ENCODE data around the gene MLKL.
A peak's percentile ranks its signal among the peaks of the same experiment; 100 is the strongest.

Gene MLKL

DNA sequence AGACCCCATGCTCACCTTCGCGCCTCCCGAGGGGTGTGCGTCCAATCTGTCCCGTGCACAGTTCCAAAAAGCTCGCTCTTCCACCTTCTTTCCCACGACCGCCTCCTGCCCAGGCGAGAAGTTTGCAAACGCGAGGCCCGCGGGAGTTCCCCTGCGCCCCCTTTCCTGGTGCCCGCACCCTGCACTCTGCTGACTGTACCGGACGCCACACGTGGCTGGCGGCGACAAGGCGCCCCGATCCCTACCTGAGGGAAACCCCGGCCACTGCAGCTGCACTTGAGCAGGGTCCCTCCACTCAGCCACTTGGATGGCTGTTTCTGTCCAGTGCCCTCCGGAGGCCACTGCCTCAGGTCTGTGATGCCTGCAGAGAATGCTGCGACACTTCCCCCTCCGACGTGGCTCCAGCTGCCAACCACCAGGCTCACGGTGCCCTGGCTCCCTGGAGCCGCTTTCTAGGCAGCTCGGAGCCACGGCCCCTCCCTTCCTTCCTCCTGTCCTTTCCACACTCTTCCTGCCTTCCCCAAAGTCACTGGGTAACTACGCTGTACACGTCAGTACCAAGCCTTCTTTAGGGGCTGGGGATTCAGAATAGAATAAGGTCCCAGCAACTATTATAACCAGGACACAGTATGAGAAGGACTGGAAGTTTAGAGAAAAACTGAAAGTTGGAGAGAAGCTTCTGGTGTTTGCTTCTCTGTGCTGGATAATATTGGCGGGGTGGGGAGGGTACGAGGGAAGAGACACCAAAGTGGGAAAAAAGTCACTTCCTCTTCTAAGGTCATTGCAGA is at the start of gene MLKL:
TSS of gene MLKL (minus strand) at position 425 of the 788 bp plus-strand sequence. CDS start 5,105 bp downstream, outside the sequence.
- DNase-seq = peak; percentile 67

DNA sequence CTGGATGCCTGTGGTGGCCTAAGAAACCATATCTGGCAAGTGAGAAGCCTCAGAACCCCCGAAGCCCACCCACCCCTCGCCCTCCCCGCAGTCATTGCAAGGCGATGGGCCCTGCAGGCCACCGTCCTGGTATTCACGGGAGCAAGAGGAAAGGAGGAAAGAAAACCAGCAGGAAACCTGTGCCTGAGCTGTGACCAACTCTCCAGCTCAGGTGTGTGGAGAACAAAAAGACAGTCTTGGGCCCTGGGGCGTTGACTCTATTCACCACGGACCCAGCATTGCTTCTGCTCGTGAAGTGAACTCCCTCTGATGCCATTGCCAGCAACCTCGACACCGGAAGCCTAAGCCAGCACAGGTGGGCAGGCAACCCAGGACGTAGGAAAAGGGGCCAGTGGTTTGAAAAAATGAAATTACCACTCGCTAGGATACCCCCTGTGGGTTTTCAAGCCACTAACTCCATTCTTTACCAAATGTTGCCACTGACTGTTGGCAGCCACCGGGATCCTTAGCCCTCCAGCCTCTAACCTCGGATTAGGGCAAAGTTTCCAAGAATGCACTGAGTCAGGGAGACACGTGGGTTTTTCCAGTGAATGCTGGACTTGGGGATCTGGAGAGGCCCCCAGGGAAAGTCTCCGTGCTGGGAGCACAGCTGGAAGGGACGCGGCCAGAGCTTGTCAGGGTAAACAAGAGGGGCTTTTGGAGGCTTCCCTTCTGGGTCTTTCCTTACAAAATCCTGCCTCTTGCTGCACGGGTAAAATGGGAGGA is 48.8 kb upstream of the MLKL start:
- no peak for DNase-seq

DNA sequence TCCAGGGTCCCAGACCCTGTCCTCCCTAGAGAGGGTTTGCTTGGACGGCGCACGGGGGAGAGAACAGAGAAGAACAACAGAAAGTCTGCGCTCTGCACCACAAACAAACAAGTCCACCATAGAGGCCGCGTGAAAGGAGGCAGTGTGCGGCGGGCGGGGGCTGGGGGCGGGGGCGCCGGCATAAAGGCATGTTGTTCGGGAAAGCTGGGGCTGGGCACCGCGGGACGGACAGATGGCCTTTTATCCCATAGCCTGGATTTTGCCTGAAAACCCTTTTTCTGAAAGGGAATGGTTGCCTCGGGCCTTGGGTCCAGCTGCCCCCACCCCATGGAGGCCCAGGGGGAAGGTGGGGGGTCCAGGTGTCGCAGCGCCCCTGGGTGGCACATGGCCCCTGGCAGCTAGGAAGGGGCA is 48.0 kb upstream of the MLKL start:
- no peak for DNase-seq

DNA sequence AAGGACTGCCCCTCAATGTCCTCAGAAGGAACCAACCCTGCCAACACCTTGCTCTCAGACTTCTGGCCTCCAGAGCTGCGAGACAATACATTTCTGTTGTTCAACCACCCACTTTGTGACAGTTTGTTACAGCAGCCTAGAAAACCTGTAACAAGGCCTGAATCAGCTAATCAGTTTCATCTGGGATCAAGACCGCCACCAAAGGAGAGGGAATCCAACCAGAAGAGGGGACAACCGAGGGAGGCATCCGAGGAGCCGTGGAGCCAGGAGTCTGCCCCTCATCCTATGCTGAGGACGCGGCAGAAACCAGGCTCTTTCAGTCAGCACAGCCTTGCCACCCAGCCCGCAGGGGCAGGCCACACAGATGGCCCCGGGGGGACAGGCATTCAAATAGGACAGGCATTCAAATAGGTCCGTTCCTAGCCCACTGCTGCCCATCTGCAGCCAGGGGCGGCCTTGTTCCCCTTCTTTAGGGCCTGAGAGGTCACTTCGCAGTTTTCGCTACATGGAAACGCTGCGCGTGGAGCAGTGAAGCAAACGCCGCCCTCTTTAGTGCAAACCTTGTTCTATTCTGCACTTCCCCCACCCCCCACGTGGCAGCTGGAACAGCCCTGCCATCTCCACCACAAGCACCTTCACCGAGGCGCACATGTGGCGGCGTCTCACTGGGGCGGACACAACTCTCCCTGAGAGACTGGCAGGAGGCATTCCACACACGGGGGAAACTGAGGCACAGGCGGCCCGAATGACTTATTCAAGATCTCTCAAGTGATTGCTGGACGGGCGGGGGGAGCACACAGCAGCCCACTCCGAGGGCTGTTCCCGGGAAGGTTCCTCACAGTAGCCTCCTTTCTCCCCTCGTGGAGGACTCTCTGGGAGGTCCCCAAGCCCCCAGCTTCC is 47.3 kb upstream of the MLKL start:
- DNase-seq = no peak

DNA sequence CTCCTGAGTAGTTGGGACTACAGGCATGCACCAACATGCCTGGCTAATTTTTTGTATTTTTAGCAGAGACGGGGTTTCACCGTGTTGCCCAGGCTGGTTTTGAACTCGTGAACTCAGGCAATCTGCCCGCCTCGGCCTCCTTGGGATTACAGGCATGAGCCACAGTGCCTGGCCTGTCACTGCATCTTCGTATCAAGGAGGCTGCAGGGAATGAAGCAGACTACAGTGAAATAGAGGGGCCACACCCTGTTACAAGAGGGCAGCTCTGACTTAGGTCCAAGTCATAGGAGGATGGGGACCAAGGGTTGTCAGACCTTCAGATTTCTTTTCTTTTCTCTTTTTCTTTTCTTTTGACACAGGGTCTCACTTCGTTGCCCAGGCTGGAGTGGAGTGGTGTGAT is 45.3 kb upstream of the MLKL start:
- DNase-seq = no peak

DNA sequence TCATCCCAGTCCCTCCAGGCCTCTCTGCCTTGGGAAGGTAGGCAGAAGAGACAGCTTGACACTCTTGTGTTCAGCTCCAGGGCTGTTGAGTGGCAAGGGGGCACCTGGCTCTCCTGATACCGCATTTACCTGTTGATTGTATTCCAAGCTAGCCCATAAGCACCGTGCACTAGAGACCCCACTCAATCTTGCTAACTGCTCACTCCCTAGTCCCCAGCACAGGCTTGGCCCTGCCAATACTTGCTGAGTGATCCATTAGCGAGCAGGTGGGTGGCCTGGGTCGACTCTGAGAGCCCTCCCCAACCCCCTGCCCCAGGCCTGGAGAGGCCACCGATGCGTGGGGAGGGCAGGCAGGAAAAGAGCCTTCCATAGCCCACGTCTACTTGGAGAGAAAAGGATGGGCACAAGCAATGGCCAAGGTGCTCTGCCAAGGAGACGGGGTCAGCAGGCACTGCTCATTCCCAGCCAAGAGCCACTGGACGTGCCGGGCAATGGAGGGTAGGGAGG is 44.5 kb upstream of the MLKL start:
- DNase-seq = no peak

DNA sequence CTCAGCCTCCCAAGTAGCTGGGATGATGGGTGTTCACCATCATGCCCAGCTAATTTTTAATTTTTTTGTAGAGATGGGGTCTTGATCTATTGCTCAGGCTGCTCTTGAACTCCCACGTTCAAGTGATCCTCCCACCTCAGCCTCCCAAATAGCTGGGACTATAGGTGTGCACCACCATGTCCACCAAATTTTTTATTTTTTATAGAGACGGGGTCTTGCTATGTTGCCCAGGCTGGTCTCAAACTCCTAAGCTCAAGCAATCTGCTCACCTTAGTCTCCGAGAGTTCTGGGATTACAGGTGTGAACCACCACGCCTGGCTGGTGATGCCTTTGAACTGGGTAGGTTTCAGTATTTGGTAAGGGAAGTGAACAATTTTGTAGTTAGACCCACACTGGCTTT is 43.9 kb upstream of the MLKL start:
- DNase-seq = no peak

DNA sequence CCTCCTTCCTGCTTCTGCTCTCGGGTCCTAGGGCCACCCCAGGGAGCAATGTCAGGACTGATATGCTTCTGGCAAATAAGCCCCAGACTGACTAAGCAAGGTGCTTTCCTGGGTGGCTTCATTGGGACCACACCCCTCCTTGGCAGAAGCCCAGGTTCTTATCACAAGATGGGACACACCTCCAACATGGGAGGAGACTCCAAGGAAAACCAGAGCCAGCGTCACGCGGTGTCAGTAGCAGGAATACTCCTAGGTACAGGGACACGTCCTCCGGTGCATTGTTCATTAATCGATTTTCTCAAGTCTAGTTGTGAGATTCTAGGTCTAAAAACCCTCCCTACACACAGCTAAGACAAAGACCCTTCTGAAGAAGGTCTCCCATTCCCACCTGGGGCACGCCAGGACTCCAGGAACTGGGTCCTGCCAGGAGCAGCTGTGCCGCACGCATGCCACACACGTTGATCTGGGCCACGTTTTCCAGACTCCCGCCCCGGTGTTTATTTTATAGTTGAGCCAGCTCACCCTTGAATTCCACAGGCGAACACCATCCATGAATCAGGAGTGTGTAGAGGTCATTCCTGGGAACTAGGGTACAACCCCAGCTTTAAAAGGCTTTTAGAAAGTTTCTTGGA is 43.1 kb upstream of the MLKL start:
- DNase-seq = no peak

DNA sequence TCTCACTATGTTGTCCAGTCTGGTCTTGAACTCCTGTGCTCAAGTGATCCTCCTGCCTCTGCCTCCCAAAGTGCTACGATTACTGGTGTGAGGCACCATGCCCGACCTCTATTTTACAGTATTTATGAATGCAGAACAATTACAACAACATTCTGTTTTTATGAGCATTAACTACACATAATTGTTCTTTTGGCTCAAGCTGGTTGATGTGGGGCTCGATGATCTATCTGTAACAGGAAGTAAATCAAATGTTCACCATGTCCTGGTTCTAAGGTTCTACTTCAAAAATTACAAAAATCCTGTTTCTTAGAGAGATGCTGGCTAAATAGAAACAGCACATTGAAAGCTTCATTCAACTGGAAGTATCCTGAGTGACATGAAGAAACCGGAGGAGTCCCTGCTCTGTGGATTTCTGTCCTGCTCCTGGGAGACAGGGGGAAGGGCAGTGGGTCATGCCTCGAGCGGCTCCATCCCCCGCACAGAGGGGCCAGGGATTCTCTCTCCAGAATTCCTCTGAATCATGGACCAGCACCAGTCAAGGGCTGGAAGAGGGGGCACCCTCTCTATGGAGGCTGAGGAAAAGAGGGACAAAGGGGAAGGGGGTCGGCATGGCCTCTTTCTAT is 42.5 kb upstream of the MLKL start:
- no peak for DNase-seq

DNA sequence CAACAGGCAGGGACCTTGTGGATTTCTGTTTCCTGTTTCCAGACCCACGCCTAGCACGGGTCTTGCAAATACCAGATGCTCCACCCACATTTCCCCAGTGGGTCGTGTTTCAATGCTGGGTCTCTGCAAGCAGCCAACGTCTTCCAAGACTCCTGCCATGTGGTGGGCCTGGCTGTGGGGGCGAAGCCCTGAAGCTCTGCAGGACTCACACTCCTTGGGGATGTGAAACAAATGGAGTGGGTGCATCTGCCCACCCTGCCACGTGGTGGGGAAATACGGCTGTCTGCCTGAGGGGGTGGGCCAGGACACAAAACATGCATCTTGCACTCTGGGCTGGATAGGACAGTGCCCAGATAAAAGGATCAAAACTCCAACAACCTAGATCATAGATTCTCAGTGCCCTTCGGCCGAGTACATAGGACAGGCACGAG is 41.4 kb upstream of the MLKL start:
- no peak for DNase-seq

DNA sequence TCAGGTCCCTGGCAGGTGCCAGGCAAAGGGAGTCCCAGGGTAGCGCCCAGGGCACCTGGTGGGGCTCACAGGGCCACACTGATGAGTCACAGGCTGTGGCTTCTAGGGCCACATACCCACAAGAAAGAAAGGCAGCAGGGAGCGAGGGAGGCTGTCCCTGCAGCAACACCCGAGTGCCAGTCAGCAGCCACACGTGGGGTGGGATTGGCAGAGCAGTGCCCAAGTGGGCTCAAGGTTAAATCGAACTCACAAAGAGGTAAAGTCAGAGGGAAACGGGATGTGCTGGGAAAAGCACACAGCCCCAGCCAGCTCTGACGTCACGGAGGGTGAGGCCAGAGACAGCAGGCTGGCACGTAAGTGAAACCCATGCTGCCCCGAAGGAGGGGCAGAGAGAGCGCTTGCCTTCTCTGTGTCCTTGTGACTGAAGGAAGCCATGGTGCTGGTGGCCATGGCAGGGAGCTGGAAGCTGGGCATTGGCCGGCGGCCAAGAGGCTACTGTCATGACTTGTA is 40.2 kb upstream of the MLKL start:
- no peak for DNase-seq

DNA sequence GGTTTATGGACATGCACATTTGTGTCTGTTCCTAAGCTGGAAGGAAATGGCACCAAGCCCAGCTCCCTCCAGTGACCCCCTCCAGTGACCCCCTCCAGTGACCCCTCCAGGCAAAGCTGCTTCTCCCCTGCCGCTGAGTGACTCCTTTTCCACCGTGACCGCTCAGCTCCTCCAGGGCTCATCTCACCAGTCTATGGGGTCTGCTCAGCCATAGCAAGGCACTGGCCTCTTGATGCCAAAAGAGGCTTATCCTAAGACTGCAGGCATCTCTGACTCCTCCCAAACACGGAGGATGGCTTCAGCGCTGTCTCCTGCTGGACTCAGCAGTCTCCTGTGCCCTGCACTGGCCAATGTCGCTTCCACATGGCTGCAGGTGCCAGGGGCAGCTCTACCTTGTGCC is 38.6 kb upstream of the MLKL start:
- no peak for DNase-seq

DNA sequence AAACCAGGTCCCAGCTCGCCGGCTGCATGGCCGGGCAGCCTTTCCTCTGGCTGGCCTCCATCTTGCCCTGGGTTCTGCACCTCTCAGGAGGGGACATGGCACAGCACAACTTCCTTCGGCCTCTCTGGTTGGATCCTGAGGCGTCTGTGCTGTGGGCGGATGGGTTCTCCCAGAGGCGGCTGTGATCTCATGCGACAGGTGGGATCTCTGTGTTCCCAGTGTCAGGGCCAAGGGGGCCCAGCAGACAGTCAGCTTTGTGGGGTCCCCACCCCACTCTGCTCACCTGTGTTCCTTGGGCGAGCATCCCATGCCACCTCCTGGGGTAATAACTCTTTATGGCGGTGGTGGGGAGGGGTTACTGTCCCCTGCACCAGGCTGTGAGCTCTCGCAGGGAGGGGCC is 38.2 kb upstream of the MLKL start:
- DNase-seq = no peak

DNA sequence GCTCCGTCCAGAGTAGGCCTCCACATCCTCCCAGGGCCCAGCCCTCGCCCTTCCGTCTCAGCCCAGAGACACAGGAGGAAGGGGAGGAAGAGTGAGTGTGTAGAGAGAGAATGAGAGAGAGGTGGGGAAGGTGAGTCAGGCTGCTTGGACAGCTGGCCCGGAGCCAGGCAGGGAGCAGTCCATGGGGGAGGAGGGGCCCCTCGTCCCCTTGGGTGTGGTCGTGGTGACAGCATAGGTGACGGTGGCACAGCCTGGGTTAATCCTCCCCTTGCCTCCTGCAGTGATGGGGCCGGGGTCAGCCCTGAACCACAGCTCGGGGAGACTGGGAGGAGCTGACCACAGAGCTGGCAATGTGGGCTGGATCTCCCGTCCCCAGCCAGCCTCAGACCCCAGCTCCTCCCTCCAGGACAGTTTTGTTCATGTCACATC is 37.5 kb upstream of the MLKL start:
- DNase-seq = no peak

DNA sequence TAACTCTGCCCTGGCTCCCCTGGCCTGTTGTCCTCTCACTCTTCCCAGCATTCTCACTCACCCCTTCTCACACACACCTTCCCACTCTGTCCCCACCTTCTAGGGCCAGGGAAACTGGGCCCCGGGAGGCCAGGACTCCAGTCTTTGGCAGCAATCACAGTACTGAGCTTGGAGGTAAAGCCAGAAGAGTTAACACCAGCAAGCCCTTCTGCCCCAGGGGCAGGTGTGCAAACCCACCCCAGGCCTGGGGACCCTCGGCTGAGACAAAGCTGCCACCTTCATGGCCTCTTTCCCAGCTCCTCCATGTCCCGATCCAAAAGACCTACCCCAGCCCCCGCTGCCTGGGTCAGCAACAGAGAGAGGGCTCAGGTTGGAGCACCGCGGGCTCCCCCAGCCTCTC is 36.9 kb upstream of the MLKL start:
- DNase-seq = no peak

DNA sequence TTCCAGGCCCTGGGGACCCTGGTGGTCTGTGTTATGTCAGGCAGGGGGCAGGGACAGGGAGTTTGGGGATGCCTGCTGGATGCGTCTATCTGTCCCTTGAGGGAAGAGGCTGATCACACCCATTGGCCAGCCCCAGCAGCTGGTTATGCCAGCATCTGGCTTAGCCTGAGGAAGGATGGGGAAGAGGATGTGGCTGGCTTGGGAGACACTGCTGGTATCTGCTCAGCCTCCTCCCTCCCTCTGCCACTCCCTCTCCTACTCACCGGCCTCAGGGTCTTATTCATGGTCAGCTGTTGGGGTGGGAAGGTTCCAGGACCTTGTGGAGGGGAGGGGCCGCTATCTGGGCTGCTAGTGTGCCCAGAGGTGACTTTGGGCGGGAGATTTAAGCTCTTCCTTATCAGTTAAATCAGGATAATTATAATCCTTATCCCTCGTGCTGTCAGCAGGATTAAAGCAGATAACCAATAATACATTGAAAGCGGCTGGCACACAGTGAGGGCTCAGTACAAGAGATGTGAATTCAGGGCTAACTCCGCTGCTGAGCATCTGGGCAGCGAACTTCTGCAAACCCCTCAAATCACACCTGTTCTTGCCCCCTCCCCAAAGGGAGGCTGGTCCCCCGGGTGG is 36.0 kb upstream of the MLKL start:
- no peak for DNase-seq

DNA sequence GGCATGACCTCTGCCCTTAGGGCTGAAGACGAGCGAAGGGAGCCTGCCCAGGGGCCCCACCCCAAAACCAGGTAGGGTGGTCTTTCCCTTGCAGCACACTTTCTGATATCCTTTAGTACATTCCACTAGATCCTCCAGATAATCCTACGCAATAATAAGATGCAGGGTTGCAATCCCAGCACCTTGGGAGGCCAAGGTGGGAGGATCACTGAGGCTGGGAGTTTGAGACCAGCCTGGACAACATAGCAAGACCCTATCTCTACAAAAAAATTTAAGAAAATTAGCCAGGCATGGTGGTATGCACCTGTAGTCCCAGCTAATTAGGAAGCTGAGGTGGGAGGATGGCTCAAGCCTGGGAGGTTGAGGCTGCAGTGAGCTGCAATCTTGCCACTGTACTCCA is 34.9 kb upstream of the MLKL start:
- no peak for DNase-seq

DNA sequence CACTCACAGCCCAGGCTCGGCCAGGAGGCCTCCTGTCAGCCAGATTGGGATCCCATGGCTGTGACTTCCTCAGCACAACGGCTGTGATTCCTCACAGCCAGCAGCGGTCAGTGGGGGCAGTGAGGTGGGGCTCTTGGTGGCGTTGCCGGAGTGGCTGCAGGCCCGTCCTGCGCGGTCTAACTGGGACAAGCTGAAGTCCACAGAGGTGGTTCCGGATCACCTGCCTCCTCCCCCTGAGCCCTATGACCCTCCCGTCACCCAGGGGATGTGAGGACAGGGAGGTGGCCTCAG is 34.4 kb upstream of the MLKL start:
- DNase-seq = no peak

DNA sequence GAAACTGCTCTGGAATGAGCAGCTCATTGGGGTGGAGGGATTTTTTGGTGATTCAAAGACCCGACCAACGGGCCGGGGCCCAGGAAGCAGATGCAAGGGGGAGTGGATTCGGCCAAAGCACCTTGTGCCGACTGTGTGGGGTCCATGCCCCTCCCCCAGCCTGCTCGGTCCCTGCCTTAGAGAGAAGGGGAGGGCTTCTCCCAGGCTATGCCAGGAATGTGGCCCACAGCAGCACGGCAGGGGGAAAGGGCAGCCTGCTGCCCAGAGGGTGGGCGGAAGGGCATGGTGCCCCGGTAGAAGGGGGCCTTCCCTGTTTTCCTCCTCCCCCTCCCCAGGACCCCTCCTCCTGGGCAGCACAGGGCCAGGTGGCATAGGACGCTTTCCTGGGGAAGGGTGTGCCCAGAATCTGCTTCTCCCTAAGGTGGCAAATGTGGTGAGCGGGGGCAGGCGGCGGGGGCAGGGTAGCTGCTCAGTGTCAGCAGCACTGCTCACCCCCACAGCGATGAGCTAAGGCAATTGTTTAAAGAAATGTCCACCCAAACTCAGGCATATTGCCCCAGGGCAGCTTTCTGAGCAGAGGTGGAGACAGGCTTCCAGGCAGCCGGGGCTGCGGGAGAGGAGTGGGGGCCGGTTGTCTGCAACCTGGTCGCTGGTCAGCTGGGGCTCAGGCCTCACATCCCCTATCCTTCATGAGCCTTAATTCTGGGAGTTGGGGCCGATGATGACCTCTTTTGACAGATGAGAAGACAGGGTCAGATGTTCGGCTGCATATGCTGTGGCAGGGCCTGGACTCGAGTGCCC is 33.9 kb upstream of the MLKL start:
- DNase-seq = no peak

DNA sequence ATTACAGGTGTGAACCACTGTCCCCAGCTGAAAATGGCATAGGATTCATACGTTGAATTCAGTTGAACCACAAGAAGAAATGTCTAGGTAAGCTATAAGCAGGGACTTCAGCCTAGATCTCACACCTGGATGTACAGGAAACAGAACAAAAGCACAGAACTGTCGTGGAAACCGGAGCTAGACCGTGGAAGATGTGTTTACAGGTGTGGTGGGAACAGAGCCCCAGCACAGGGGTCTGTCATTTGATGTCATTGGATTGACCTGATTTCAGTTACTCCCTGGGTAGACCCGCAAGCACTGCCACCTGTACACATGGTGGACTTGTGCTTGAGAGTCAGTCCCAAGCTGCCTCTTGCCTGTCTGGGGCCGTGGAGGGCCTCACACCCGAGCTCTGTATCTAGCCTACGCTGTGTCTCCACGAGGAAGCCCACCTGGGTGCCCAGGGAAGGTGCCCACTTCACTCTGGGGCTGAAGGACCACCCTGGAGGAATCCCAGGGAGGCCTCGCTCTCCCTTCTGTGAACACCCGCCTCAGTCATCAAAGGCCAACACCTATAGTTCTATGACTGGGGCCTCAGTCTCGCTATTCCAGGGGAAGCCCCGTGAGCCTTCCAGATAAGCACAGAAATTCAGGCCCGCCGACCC is 32.2 kb upstream of the MLKL start:
- DNase-seq = no peak

All from CD4-positive, alpha-beta T cell treated with Interleukin-17A for 4 hours (primary cell).